GM23338 (cell line): ENCODE data around the gene DGKB. TPM values are rescaled to one million over a fixed set of nuclear protein-coding genes. Genes with fewer than 3 reads are reported as not detected.
A peak's percentile ranks its signal among the peaks of the same experiment; 100 is the strongest.

Experiments used
- ATAC-seq: fragments of 200-7000 bp; cut with Tn5 transposase; 3 replicates; pipeline ENCODE4 v1.9.1; 2020
- DNase-seq: peaks from one replicate; pipeline ENCODE4 v3.0.0-alpha.2; 2015; ENCODE audit warnings: low spot score
- H2AFZ ChIP-seq: fragments of 200-600 bp; sonication (generic); 2 replicates; pipeline ENCODE4 v1.8.0; 2016; ENCODE audit warnings: antibody characterized with exemption, mild to moderate bottlenecking, moderate library complexity
- H3F3A ChIP-seq: fragments of 200-600 bp; sonication (generic); replicated peaks from 2 replicates; pipeline ENCODE4 v1.8.0; 2017; ENCODE audit warnings: antibody characterized with exemption, mixed run types, low read depth
- H3K27ac ChIP-seq: fragments of 200-600 bp; sonication (generic); 2 replicates; pipeline ENCODE4 v1.6.1; 2016; ENCODE audit warnings: low read depth
- H3K27me3 ChIP-seq: fragments of 200-600 bp; sonication (generic); 2 replicates; pipeline ENCODE4 v1.8.0; 2016; ENCODE audit warnings: mild to moderate bottlenecking, mixed run types, moderate library complexity; ENCODE audit not compliant: insufficient read depth
- H3K36me3 ChIP-seq: fragments of 200-600 bp; sonication (generic); 2 replicates; pipeline ENCODE4 v1.8.0; 2016; ENCODE audit warnings: mild to moderate bottlenecking; ENCODE audit not compliant: insufficient read depth
- H3K4me1 ChIP-seq: fragments of 200-600 bp; sonication (generic); 2 replicates; pipeline ENCODE4 v1.8.0; 2016; ENCODE audit warnings: mild to moderate bottlenecking, moderate library complexity; ENCODE audit not compliant: insufficient read depth
- H3K4me2 ChIP-seq: fragments of 200-600 bp; sonication (generic); 2 replicates; pipeline ENCODE4 v1.7.1; 2017; ENCODE audit warnings: mixed run types
- H3K4me3 ChIP-seq: fragments of 200-600 bp; sonication (generic); 2 replicates; pipeline ENCODE4 v1.6.1; 2016; ENCODE audit warnings: mixed run types
- H3K79me2 ChIP-seq: fragments of 200-600 bp; sonication (generic); replicated peaks from 2 replicates; pipeline ENCODE4 v1.8.0; 2017; ENCODE audit warnings: mild to moderate bottlenecking; ENCODE audit not compliant: insufficient read depth
- H3K9me2 ChIP-seq: fragments of 200-600 bp; sonication (generic); 2 replicates; pipeline ENCODE4 v1.8.0; 2017; ENCODE audit not compliant: insufficient read depth
- H4K20me1 ChIP-seq: fragments of 200-600 bp; sonication (generic); replicated peaks from 2 replicates; pipeline ENCODE4 v1.8.0; 2017; ENCODE audit warnings: mild to moderate bottlenecking; ENCODE audit not compliant: insufficient read depth
- H3K27ac Mint-ChIP-seq: 2 replicates; pipeline ENCODE4 v1.8.0; 2020; ENCODE audit warnings: inconsistent platforms, mild to moderate bottlenecking, moderate library complexity, mixed read lengths
- H3K27me3 Mint-ChIP-seq: 3 replicates; pipeline ENCODE4 v1.8.0; 2022; ENCODE audit warnings: low read depth, mild to moderate bottlenecking, moderate library complexity, mixed read lengths, inconsistent platforms; ENCODE audit not compliant: insufficient read depth, poor library complexity
- H3K36me3 Mint-ChIP-seq: 3 replicates; pipeline ENCODE4 v1.8.0; 2021; ENCODE audit warnings: low read depth, mild to moderate bottlenecking, inconsistent platforms, moderate library complexity, mixed read lengths
- H3K4me1 Mint-ChIP-seq: 3 replicates; pipeline ENCODE4 v1.8.0; 2020; ENCODE audit warnings: mild to moderate bottlenecking, inconsistent platforms, mixed read lengths
- H3K4me3 Mint-ChIP-seq: 3 replicates; pipeline ENCODE4 v1.8.0; 2021; ENCODE audit warnings: moderate library complexity, mild to moderate bottlenecking, inconsistent platforms, mixed read lengths
- H3K9me3 Mint-ChIP-seq: 3 replicates; pipeline ENCODE4 v1.8.0; 2020; ENCODE audit warnings: moderate library complexity, mild to moderate bottlenecking, inconsistent platforms, mixed read lengths
- EZH2 ChIP-seq: fragments of 200-600 bp; sonication (generic); IDR thresholded peaks from one replicate; pipeline ENCODE4 v1.8.0; 2017; ENCODE audit warnings: antibody characterized with exemption, mild to moderate bottlenecking, low read depth; ENCODE audit not compliant: unreplicated experiment
- NANOG ChIP-seq: IDR thresholded peaks from 2 replicates; pipeline ENCODE4 v1.6.1; 2016; ENCODE audit warnings: antibody characterized with exemption, borderline replicate concordance
- POLR2AphosphoS5 ChIP-seq: IDR thresholded peaks from 2 replicates; pipeline ENCODE4 v1.6.1; 2016; ENCODE audit warnings: antibody characterized with exemption, low read depth
- ZNF331 ChIP-seq: fragments of 250-450 bp; sonication (Bioruptor Pico); IDR thresholded peaks from 2 replicates; pipeline ENCODE4 v1.5.0; 2020; ENCODE audit warnings: low read depth, mild to moderate bottlenecking, moderate library complexity
- polyA plus RNA-seq: library from polyadenylated mRNA; unstranded; fragments of >200 nt; fragmentation: Nextera tagmentation; extraction: Ambion mirVana; gene quantifications from 2 replicates; pipeline ENCODE4 v1.2.1, GENCODE V29; 2016
- total RNA-seq: library from RNA; depleted of rRNA; stranded (reverse); fragments of >200 nt; shearing (Covaris generic); gene quantifications from 2 replicates; pipeline ENCODE4 v1.2.3, GENCODE V29; 2014
- TF ChIP-seq, protein P1 (sequence below): fragments of 250-450 bp; sonication (Bioruptor Pico); IDR thresholded peaks from 2 replicates; pipeline ENCODE4 v1.5.0; 2020; ENCODE audit warnings: mild to moderate bottlenecking, moderate library complexity
- TF ChIP-seq, protein P2 (sequence below), 2 experiments: fragments of 200-600 bp in 1 of 2; sonication (generic) in 1 of 2; conservative IDR thresholded peaks; 2 replicates each; pipeline versions ENCODE4 v1.5.1 to v1.6.1; 2016 to 2017; ENCODE audit warnings: antibody characterized with exemption in 2 of 2, low read depth in 2 of 2, mild to moderate bottlenecking in 2 of 2, moderate library complexity in 1 of 2

DGKB gene
- total and polyA plus RNA-seq, 2 experiments from 2014 or later: 4.8 to 11.5 TPM

DNA sequence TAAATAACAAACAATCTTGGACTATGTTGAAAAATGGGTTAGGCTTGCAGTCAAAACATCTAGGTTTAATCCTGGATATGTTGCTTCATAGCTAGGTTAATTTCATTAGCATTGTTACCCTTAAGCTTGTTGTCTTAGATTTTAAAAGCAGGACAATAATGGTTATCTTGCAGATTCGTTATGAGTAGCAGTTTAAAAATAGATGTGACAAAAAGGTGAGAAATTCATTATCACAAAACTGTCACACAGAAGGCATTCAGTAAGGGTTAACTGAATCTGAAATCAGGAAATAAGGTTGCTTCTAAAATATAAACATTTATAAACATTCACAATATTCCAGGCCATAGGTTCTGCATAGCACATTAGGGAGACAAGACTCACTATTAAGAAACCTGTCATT lies 483.9 kb downstream of the DGKB start (continued):
- TF ChIP-seq, protein P1, sequence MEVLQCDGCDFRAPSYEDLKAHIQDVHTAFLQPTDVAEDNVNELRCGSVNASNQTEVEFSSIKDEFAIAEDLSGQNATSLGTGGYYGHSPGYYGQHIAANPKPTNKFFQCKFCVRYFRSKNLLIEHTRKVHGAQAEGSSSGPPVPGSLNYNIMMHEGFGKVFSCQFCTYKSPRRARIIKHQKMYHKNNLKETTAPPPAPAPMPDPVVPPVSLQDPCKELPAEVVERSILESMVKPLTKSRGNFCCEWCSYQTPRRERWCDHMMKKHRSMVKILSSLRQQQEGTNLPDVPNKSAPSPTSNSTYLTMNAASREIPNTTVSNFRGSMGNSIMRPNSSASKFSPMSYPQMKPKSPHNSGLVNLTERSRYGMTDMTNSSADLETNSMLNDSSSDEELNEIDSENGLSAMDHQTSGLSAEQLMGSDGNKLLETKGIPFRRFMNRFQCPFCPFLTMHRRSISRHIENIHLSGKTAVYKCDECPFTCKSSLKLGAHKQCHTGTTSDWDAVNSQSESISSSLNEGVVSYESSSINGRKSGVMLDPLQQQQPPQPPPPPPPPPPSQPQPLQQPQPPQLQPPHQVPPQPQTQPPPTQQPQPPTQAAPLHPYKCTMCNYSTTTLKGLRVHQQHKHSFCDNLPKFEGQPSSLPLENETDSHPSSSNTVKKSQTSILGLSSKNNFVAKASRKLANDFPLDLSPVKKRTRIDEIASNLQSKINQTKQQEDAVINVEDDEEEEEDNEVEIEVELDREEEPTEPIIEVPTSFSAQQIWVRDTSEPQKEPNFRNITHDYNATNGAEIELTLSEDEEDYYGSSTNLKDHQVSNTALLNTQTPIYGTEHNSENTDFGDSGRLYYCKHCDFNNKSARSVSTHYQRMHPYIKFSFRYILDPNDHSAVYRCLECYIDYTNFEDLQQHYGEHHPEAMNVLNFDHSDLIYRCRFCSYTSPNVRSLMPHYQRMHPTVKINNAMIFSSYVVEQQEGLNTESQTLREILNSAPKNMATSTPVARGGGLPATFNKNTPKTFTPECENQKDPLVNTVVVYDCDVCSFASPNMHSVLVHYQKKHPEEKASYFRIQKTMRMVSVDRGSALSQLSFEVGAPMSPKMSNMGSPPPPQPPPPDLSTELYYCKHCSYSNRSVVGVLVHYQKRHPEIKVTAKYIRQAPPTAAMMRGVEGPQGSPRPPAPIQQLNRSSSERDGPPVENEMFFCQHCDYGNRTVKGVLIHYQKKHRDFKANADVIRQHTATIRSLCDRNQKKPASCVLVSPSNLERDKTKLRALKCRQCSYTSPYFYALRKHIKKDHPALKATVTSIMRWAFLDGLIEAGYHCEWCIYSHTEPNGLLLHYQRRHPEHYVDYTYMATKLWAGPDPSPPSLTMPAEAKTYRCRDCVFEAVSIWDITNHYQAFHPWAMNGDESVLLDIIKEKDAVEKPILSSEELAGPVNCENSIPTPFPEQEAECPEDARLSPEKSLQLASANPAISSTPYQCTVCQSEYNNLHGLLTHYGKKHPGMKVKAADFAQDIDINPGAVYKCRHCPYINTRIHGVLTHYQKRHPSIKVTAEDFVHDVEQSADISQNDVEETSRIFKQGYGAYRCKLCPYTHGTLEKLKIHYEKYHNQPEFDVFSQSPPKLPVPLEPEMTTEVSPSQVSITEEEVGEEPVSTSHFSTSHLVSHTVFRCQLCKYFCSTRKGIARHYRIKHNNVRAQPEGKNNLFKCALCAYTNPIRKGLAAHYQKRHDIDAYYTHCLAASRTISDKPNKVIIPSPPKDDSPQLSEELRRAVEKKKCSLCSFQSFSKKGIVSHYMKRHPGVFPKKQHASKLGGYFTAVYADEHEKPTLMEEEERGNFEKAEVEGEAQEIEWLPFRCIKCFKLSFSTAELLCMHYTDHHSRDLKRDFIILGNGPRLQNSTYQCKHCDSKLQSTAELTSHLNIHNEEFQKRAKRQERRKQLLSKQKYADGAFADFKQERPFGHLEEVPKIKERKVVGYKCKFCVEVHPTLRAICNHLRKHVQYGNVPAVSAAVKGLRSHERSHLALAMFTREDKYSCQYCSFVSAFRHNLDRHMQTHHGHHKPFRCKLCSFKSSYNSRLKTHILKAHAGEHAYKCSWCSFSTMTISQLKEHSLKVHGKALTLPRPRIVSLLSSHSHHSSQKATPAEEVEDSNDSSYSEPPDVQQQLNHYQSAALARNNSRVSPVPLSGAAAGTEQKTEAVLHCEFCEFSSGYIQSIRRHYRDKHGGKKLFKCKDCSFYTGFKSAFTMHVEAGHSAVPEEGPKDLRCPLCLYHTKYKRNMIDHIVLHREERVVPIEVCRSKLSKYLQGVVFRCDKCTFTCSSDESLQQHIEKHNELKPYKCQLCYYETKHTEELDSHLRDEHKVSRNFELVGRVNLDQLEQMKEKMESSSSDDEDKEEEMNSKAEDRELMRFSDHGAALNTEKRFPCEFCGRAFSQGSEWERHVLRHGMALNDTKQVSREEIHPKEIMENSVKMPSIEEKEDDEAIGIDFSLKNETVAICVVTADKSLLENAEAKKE (CRISPR knock-in tag): no peak
- TF ChIP-seq POLR2AphosphoS5: no peak

DNA sequence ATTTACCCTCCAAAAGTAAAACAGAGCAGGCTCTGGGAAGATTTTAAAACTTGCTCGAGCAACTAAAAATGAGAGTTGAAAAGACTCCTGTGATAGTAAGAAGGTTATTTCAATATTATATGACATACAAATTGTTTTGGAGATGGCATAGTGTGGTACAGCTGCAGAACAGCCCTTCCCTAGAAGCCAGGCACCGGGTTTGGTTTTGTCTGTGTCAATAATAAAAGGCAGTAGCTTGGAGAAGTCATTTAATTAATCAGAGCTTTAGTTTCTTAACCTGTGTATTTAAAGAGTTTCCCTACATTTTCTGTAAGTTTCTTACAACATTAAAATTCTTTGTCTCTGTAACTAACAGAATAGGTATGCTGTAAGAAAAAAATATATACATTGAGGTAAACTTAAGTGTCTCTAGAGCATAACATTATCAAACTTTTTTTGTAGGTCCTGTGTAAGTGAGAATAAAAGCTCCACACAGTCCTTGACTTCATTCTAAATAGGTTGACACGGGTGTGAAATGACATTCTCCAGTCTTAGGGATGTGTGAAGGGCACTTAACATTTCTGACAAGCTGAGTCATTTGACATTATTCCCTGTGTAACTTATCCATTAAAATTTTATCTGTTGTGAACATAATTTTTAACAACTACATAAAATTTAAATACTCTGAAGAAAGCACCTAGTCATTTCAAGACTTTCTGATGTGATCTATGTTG lies 488.1 kb downstream of the DGKB start:
- no peaks in the 10 kb centered on the region for H3K4me1 Mint-ChIP-seq
- no peaks in the 10 kb centered on the region for H3K4me1 ChIP-seq
- no peaks in the 10 kb centered on the region for H3K79me2 ChIP-seq
- H3K36me3 ChIP-seq: no peaks in the 10 kb centered on the region
- no peak overlapping the region for H2AFZ ChIP-seq
- ATAC-seq: no peak
- H3K27ac Mint-ChIP-seq: 0 out of 2 replicates have a peak overlapping the region, but pooled peaks have one; percentile 52
- no peak overlapping the region for H3K27ac ChIP-seq
- no peak for DNase-seq
- H4K20me1 ChIP-seq: no peaks in the 10 kb centered on the region
- H3F3A ChIP-seq: no peaks in the 10 kb centered on the region
- no peak overlapping the region for H3K4me3 Mint-ChIP-seq
- no peak overlapping the region for H3K4me3 ChIP-seq
- no peaks in the 10 kb centered on the region for H3K9me2 ChIP-seq
- no peaks in the 10 kb centered on the region for H3K9me3 Mint-ChIP-seq
- H3K4me2 ChIP-seq: no peak overlapping the region
- no peaks in the 10 kb centered on the region for H3K27me3 ChIP-seq
- H3K27me3 Mint-ChIP-seq: peaks cover 1% of the 10 kb centered on the region
- H3K36me3 Mint-ChIP-seq: no peaks in the 10 kb centered on the region
- TF ChIP-seq EZH2 (no peak), NANOG (no peak), ZNF331 (CRISPR knock-in tag) (no peak), POLR2AphosphoS5 (no peak)
- TF ChIP-seq, protein P1 (CRISPR knock-in tag): no peak
- TF ChIP-seq, protein P2, sequence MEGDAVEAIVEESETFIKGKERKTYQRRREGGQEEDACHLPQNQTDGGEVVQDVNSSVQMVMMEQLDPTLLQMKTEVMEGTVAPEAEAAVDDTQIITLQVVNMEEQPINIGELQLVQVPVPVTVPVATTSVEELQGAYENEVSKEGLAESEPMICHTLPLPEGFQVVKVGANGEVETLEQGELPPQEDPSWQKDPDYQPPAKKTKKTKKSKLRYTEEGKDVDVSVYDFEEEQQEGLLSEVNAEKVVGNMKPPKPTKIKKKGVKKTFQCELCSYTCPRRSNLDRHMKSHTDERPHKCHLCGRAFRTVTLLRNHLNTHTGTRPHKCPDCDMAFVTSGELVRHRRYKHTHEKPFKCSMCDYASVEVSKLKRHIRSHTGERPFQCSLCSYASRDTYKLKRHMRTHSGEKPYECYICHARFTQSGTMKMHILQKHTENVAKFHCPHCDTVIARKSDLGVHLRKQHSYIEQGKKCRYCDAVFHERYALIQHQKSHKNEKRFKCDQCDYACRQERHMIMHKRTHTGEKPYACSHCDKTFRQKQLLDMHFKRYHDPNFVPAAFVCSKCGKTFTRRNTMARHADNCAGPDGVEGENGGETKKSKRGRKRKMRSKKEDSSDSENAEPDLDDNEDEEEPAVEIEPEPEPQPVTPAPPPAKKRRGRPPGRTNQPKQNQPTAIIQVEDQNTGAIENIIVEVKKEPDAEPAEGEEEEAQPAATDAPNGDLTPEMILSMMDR (conservative IDR thresholded peaks at IDR 0.05; ENCODE audit: low read depth in 2 of 2): no peak
